Measurements from ENCODE around the gene RPS28. TPM values are rescaled to one million over a fixed set of nuclear protein-coding genes. Genes with fewer than 3 reads are reported as not detected.
"Not testable (repeated sequence)": the region's sequence is repeated elsewhere in the genome, so short reads cannot be mapped to it uniquely, and the experiment has no call there.

Gene RPS28
- total RNA-seq, 1 donor from 2014 or later, result 1,352 TPM

DNA sequence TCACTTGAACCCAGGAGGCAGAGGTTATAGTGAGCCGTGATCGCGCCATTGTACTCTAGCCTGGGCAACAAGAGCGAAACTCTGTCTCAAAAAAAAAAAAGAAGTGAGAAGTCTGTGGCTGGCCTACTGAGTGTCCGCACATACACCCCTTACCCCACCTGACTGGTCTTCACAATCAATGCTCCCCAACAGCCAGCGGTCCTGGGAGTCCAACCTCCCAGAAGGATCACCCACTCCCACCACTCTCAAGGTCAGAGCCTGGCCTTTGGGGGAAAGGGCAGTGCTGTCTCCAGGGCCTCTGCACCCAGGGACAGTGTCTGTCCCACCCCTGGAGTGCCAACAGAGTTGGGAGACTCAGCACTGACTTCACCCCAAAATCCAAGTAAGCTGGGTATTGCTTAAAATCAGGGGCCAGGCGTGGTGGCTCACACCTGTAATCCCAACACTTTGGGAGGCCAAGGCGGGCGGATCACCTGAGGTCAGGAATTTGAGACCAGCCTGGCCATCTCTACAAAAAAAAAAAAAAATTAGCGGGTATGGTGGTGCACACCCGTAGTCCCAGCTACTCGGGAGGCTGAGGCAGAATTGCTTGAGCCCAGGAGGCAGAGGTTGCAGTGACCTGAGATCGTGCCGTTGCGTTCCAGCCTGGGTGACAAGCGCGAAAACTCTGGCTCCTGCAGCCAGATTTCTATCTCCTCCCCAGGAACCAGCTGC is 10.8 kb upstream of the RPS28 start:
- Mint-ChIP-seq H3K4me3 (no peak overlapping the region), H3K27me3 (ENCODE audit: low read depth) (no peaks in the 10 kb centered on the region), H3K27ac (no peak overlapping the region), H3K4me1 (peaks cover 17% of the 10 kb centered on the region), H3K36me3 (peaks cover 10% of the 10 kb centered on the region), H3K9me3 (no peaks in the 10 kb centered on the region)
- peak in 1 of 2 experiments; percentile 14 for DNase-seq (ENCODE audit: low spot score in 2 of 2, unreplicated experiment in 2 of 2)
- TF ChIP-seq, protein P1, sequence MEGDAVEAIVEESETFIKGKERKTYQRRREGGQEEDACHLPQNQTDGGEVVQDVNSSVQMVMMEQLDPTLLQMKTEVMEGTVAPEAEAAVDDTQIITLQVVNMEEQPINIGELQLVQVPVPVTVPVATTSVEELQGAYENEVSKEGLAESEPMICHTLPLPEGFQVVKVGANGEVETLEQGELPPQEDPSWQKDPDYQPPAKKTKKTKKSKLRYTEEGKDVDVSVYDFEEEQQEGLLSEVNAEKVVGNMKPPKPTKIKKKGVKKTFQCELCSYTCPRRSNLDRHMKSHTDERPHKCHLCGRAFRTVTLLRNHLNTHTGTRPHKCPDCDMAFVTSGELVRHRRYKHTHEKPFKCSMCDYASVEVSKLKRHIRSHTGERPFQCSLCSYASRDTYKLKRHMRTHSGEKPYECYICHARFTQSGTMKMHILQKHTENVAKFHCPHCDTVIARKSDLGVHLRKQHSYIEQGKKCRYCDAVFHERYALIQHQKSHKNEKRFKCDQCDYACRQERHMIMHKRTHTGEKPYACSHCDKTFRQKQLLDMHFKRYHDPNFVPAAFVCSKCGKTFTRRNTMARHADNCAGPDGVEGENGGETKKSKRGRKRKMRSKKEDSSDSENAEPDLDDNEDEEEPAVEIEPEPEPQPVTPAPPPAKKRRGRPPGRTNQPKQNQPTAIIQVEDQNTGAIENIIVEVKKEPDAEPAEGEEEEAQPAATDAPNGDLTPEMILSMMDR (IDR thresholded peaks at IDR 0.05; ENCODE audit: unreplicated experiment), result no peak

DNA sequence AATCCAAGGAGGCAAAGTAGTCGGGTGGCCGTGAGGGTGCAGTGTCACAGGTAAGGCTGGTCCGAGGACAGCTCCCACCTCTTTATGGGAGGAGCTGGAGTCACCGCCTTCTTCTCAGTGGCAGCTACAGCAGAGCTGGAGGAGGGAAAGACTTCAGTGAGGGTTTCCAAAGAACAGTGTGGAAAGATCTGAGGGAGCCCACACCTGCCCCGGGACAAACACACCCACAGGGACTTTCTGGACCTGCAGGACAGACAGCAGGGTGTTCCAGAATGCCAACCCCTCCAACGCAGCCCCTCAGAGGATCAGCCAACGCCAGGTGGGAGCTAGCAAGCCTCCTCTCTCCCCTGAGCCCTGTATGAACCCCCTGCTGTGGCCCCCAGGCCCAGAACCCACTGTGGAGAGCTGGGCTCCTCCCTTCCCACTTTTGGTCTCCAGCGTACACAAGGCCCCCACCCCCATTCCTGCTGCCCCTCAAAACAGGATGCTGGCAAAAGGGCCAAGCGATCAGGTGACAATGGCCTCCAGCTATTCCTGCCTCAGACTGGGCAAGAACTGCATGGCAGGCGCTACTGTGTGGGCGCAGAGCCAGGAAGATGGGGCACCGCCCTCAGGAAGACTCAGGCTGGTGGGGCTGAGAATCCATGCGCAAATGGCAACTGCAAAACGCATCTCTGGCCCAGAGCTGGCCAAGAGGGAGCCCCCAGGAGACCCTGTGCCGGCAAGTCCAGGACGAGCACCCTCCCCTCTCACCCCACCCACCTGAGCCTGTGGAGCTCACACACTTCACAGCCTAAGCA is 9.6 kb upstream of the RPS28 start:
- Mint-ChIP-seq H3K4me3 (no peak overlapping the region), H3K27me3 (ENCODE audit: low read depth) (no peaks in the 10 kb centered on the region), H3K27ac (no peak overlapping the region), H3K36me3 (peaks cover 12% of the 10 kb centered on the region), H3K9me3 (no peaks in the 10 kb centered on the region), H3K4me1 (peaks cover 17% of the 10 kb centered on the region)
- TF ChIP-seq, protein P1 (IDR thresholded peaks at IDR 0.05; ENCODE audit: unreplicated experiment), result no peak
- peak in 1 of 2 experiments; percentile 26 for DNase-seq (ENCODE audit: low spot score in 2 of 2, unreplicated experiment in 2 of 2)

DNA sequence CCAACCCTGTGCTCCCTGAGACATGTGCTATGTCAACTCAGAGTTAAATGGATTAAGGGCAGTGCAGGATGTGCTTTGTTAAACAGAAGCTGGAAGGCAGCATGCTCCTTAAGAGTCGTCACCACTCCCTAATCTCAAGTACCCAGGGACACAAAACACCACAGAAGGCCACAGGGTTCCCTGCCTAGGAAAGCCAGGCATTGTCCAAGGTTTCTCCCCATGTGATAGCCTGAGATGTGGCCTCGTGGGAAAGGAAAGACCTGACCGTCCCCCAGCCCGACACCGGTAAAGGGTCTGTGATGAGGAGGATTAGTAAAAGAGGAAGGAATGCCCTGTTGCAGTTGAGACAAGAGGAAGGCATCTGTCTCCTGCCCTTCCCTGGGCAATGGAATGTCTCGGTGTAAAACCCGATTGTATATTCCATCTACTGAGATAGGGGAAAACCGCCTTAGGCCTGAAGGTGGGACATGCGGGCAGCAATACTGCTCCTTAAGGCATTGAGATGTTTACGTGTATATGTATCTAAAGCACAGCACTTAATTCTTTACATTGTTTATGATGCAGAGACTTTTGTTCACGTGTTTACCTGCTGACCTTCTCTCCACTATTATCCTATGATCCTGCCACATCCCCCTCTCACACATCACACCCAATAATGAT is 6.2 kb upstream of the RPS28 start:
- H3K4me1 Mint-ChIP-seq; H3K9me3 Mint-ChIP-seq; H3K4me3 Mint-ChIP-seq; DNase-seq (ENCODE audit: low spot score in 2 of 2, unreplicated experiment in 2 of 2); H3K27me3 Mint-ChIP-seq (ENCODE audit: low read depth); H3K27ac Mint-ChIP-seq: not testable (repeated sequence)
- peaks cover 10% of the 10 kb centered on the region for H3K36me3 Mint-ChIP-seq

DNA sequence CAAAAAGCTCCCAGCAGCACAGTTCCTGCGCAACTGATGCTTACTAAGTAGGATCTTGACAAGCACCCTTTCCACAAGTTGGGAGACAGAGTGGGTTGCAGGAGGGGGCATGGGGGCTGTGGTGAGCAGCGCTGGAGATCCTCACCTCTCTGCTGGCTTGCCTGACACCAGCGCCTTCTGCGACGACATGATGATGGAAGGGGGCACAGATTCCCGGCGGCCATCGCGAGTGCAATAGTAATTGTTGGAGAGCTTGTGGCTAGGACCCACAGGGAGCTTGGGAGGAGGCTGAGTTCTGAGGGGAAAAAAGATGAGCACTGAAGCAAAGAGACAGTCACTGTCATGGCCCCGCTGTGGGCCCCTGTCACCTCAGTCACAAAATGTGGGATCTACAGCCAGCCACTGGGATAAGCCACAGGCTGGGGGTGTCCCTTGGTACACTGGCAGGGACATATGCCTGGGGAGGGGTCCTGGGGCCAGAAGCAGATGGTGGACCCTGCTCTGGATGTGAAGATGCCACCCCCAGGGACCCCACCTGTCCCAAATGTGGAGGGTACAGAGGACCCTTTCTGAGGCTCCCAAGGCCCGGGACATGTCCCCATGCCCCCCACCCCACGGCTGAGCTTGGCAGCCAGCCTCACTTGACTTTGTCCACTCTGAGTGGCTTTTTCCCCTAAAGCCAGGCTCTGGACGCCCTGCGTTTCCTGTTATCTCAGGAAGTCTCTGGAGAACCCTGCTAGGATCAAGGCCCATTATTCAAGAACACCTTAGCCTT is 4.8 kb upstream of the RPS28 start:
- Mint-ChIP-seq H3K4me3 (no peak overlapping the region), H3K36me3 (peaks cover 5% of the 10 kb centered on the region), H3K27me3 (ENCODE audit: low read depth) (no peaks in the 10 kb centered on the region), H3K4me1 (peaks cover 8% of the 10 kb centered on the region), H3K27ac (no peak overlapping the region), H3K9me3 (no peaks in the 10 kb centered on the region)
- no peak for DNase-seq (ENCODE audit: low spot score in 2 of 2, unreplicated experiment in 2 of 2)
- TF ChIP-seq, protein P1 (IDR thresholded peaks at IDR 0.05; ENCODE audit: unreplicated experiment), result no peak

DNA sequence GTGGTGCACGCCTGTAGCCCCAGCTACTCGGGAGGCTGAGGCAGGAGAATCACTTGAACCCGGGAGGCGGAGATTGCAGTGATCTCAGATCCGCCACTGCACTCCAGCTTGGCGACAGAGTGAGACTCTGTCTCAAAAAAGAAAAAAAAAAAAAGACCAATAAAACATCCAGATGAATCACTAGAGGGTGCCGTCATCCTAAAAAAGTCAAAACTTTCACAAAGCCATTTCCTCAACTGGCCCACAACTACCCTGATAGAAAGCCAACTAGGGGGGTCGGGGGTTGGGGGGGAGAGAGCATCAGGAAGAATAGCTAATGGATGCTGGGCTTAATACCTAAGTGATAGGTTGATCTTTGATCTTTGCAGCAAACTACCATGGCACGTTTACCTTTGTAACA is 2.5 kb upstream of the RPS28 start:
- H3K9me3 Mint-ChIP-seq; DNase-seq (ENCODE audit: low spot score in 2 of 2, unreplicated experiment in 2 of 2); H3K27me3 Mint-ChIP-seq (ENCODE audit: low read depth); H3K36me3 Mint-ChIP-seq: not testable (repeated sequence)
- Mint-ChIP-seq H3K4me3 (peak overlapping the region; percentile 41), H3K27ac (peak overlapping the region; percentile 59), H3K4me1 (peaks cover 27% of the 10 kb centered on the region)

DNA sequence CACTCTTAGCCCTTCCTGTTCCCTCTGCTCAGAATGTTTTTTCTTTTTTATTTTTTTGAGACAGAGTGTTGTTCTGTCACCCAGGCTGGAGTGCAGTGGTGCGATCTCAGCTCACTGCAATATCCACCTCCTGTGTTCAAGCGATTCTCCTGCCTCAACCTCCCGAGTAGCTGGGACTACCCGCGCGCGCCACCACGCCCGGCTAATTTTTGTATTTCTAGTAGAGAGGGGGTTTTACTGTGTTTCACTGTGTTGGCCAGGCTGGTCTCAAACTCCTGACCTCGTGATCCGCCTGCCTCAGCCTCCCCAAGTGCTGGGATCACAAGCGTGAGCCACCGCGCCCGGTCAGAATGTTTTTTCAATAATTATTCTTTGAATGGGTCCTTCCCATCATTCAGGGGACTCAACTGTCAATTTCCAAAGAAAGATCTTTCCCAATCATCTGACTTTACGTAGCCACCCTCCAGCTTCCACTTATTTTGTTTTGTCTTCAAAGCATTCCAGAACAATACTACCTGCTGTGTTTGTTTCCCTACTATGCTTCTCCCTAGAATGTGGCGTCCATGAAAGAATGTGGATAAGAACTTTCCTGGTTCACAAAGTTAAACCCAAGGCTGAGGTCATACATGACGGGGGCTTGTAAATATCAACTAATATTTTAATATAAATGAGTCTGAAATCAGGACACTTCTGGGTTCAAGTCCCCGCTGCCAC is 1.3 kb upstream of the RPS28 start:
- DNase-seq (ENCODE audit: low spot score in 2 of 2, unreplicated experiment in 2 of 2), result no peak
- peak overlapping the region; percentile 98 for H3K27ac Mint-ChIP-seq

More for the DNA sequence above, 1.3 kb upstream of the RPS28 start:
- no peaks in the 10 kb centered on the region for H3K9me3 Mint-ChIP-seq
- TF ChIP-seq, protein P1 (IDR thresholded peaks at IDR 0.05; ENCODE audit: unreplicated experiment), result no peak
- peaks cover 5% of the 10 kb centered on the region for H3K36me3 Mint-ChIP-seq
- H3K4me3 Mint-ChIP-seq, result peak overlapping the region; percentile 95
- H3K27me3 Mint-ChIP-seq (ENCODE audit: low read depth), result no peaks in the 10 kb centered on the region
- H3K4me1 Mint-ChIP-seq, result peaks cover 27% of the 10 kb centered on the region

All from mesothelial cell of epicardium (in vitro differentiated cells).